Panc1 (cell line): ENCODE measurements around the gene TP63. TPM values are rescaled to one million over a fixed set of nuclear protein-coding genes. Genes with fewer than 3 reads are reported as not detected.

Source experiments
- ATAC-seq: fragments of 200-7000 bp; cut with Tn5 transposase; 2 replicates; pipeline ENCODE4 v1.9.1; 2020; ENCODE audit warnings: mild to moderate bottlenecking, moderate library complexity
- BruUV-seq: library from RNA; stranded (reverse); fragments of 400-500 nt; replicated peaks from 2 replicates; lab custom pipeline; 2021; lab: Mats Ljungman, UMichigan
- CTCF ChIA-PET: fragments of 300-600 bp; sonication (Branson Sonifier 250); formaldehyde crosslinking; loops from one replicate; lab custom pipeline; 2022; ENCODE audit warnings: antibody characterized with exemption; lab: Charles Lee
- POLR2A ChIA-PET: fragments of 300-600 bp; sonication (Branson Sonifier 250); formaldehyde crosslinking; loops from one replicate; lab custom pipeline; 2022; ENCODE audit warnings: antibody characterized with exemption; lab: Charles Lee
- DNase-seq: peaks from one replicate; pipeline ENCODE4 v3.0.0-alpha.2; 2010; ENCODE audit warnings: low read depth, low spot score
- H3K27ac ChIP-seq: 2 replicates; pipeline ENCODE4 v1.5.1; 2011; ENCODE audit warnings: mild to moderate bottlenecking, low read length, inconsistent platforms
- H3K27me3 ChIP-seq: fragments of 200-500 bp; sonication (Bioruptor generic); 2 replicates; pipeline ENCODE4 v1.6.0; 2014; ENCODE audit warnings: low read length, inconsistent platforms; ENCODE audit not compliant: control insufficient read depth, insufficient read depth
- H3K36me3 ChIP-seq: fragments of 200-500 bp; sonication (Bioruptor generic); 2 replicates; pipeline ENCODE4 v1.5.1; 2014; ENCODE audit warnings: inconsistent platforms, mild to moderate bottlenecking, low read length, moderate library complexity; ENCODE audit not compliant: control insufficient read depth, insufficient read depth
- H3K4me1 ChIP-seq: 2 replicates; pipeline ENCODE4 v1.5.1; 2011; ENCODE audit warnings: inconsistent platforms, mild to moderate bottlenecking, low read length, moderate library complexity; ENCODE audit not compliant: control insufficient read depth, insufficient read depth
- H3K4me3 ChIP-seq, 2 experiments: 2 replicates each; pipeline ENCODE4 v1.5.1; 2011 to 2012; ENCODE audit warnings: low read depth in 2 of 2, low read length in 2 of 2, mild to moderate bottlenecking in 2 of 2, inconsistent platforms in 1 of 2, moderate library complexity in 1 of 2
- H3K9me3 ChIP-seq: fragments of 200-500 bp; sonication (Bioruptor generic); 2 replicates; pipeline ENCODE4 v1.5.1; 2014; ENCODE audit warnings: low read depth, mild to moderate bottlenecking, inconsistent platforms, low read length, moderate library complexity; ENCODE audit not compliant: control insufficient read depth, insufficient read depth
- POLR2AphosphoS5 ChIP-seq: IDR thresholded peaks from 2 replicates; pipeline ENCODE4 v1.6.1; 2012; ENCODE audit warnings: mild to moderate bottlenecking, low read depth, low read length, moderate library complexity
- REST ChIP-seq, 2 experiments: IDR thresholded peaks; 2 replicates each; pipeline ENCODE4 v1.6.1; 2011 to 2012; ENCODE audit warnings: low read depth in 2 of 2, control low read depth in 1 of 2, low read length in 1 of 2, mild to moderate bottlenecking in 1 of 2, moderate library complexity in 1 of 2; ENCODE audit not compliant: insufficient read depth in 1 of 2
- SIN3A ChIP-seq: IDR thresholded peaks from 2 replicates; pipeline ENCODE4 v1.6.1; 2012; ENCODE audit warnings: low read depth, mild to moderate bottlenecking, low read length, moderate library complexity, borderline replicate concordance; ENCODE audit not compliant: insufficient read depth
- TCF7L2 ChIP-seq: IDR thresholded peaks from 2 replicates; pipeline ENCODE4 v1.6.1; 2011; ENCODE audit warnings: mild to moderate bottlenecking, low read depth, low read length, inconsistent platforms
- in situ Hi-C: cut with HindIII; loops from 2 replicates; pipeline ENCODE4 v1.10.0; 2016; ENCODE audit warnings: low sequenced_read_pairs, low pct_unique_long_range_greater_than_20kb
- intact Hi-C: fragments of 100-400 bp; cut with micrococcal nuclease; formaldehyde crosslinking; loops from one replicate; pipeline ENCODE4 v1.10.0; 2022; ENCODE audit not compliant: unreplicated experiment
- total RNA-seq: library from RNA; stranded (reverse); gene quantifications from one replicate; pipeline ENCODE4 v1.2.1, GENCODE V29; 2021; ENCODE audit not compliant: unreplicated experiment
- TF ChIP-seq, protein P1 (sequence below): fragments of 450-650 bp; IDR thresholded peaks from 2 replicates; pipeline ENCODE4 v1.5.1; 2017; ENCODE audit warnings: mild to moderate bottlenecking

TP63 gene
- total RNA-seq, 1 experiment from 2014 or later, result 0.51 TPM

GRCh38 chr3:189848395-189849040 lies 217.3 kb downstream of the TP63 start:
- Histone ChIP-seq H3K4me3 (no peak overlapping the region), H3K27me3 (no peaks in the 10 kb centered on the region), H3K9me3 (no peaks in the 10 kb centered on the region), H3K27ac (no peak overlapping the region), H3K4me1 (no peaks in the 10 kb centered on the region), H3K36me3 (no peaks in the 10 kb centered on the region)
- BruUV-seq, result no TSS peak
- DNase-seq (no peak), ATAC-seq (no peak)
- ChIA-PET POLR2A (no interaction called here), CTCF (no interaction called here)
- intact Hi-C loops (no loop called here), in situ Hi-C loops (no loop called here)
- TF ChIP-seq, protein P1, sequence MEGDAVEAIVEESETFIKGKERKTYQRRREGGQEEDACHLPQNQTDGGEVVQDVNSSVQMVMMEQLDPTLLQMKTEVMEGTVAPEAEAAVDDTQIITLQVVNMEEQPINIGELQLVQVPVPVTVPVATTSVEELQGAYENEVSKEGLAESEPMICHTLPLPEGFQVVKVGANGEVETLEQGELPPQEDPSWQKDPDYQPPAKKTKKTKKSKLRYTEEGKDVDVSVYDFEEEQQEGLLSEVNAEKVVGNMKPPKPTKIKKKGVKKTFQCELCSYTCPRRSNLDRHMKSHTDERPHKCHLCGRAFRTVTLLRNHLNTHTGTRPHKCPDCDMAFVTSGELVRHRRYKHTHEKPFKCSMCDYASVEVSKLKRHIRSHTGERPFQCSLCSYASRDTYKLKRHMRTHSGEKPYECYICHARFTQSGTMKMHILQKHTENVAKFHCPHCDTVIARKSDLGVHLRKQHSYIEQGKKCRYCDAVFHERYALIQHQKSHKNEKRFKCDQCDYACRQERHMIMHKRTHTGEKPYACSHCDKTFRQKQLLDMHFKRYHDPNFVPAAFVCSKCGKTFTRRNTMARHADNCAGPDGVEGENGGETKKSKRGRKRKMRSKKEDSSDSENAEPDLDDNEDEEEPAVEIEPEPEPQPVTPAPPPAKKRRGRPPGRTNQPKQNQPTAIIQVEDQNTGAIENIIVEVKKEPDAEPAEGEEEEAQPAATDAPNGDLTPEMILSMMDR, result no peak
- no peak for TF ChIP-seq REST (IDR thresholded peaks at IDR 0.05; ENCODE audit: insufficient read depth in 1 of 2, low read depth in 2 of 2, low read length in 1 of 2)
- TF ChIP-seq TCF7L2, result no peak
- no peak for TF ChIP-seq POLR2AphosphoS5
- no peak for TF ChIP-seq SIN3A

DNA sequence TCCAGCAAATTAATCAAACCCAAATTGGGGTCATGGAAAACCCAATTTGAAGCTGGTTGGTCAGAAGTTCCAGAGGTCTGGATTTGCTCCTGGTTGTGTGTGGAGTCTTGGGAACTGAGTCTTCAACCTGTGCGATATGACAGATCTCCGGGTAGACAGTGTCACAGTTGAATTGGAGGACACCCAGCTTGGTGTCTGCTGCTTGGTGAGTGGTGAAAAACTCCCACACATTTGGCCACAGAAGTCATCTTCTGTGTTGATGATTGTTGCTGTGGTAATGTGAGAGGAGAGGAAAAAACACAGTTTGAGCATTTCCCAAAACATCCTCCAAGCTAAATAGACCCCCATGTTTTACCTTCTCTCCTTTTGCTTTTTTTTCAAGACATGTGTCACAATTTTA lies 218.1 kb downstream of the TP63 start:
- Histone ChIP-seq H3K36me3 (no peaks in the 10 kb centered on the region), H3K4me1 (no peaks in the 10 kb centered on the region), H3K27ac (no peak overlapping the region), H3K9me3 (no peaks in the 10 kb centered on the region), H3K4me3 (no peak overlapping the region), H3K27me3 (no peaks in the 10 kb centered on the region)
- CTCF ChIA-PET, result no interaction called here
- DNase-seq, result no peak
- BruUV-seq, result no TSS peak
- in situ Hi-C loops (no loop called here), intact Hi-C loops (no loop called here)
- no peak for TF ChIP-seq POLR2AphosphoS5
- TF ChIP-seq TCF7L2, result no peak
- TF ChIP-seq SIN3A, result no peak
- TF ChIP-seq, protein P1, result no peak
- TF ChIP-seq REST (IDR thresholded peaks at IDR 0.05; ENCODE audit: insufficient read depth in 1 of 2, low read depth in 2 of 2, low read length in 1 of 2), result no peak
- ATAC-seq, result no peak
- POLR2A ChIA-PET, result no interaction called here
